GM23338 (cell line): Measurements from ENCODE around the gene AP3M1. TPM values are rescaled to one million over a fixed set of nuclear protein-coding genes. Genes with fewer than 3 reads are reported as not detected.

Source experiments
- ATAC-seq: fragments of 200-7000 bp; cut with Tn5 transposase; 3 replicates; pipeline ENCODE4 v1.9.1; 2020
- DNase-seq: peaks from one replicate; pipeline ENCODE4 v3.0.0-alpha.2; 2015; ENCODE audit warnings: low spot score
- H2AFZ ChIP-seq: fragments of 200-600 bp; sonication (generic); 2 replicates; pipeline ENCODE4 v1.8.0; 2016; ENCODE audit warnings: antibody characterized with exemption, mild to moderate bottlenecking, moderate library complexity
- H3F3A ChIP-seq: fragments of 200-600 bp; sonication (generic); replicated peaks from 2 replicates; pipeline ENCODE4 v1.8.0; 2017; ENCODE audit warnings: antibody characterized with exemption, mixed run types, low read depth
- H3K27ac ChIP-seq: fragments of 200-600 bp; sonication (generic); 2 replicates; pipeline ENCODE4 v1.6.1; 2016; ENCODE audit warnings: low read depth
- H3K27me3 ChIP-seq: fragments of 200-600 bp; sonication (generic); 2 replicates; pipeline ENCODE4 v1.8.0; 2016; ENCODE audit warnings: mild to moderate bottlenecking, mixed run types, moderate library complexity; ENCODE audit not compliant: insufficient read depth
- H3K36me3 ChIP-seq: fragments of 200-600 bp; sonication (generic); 2 replicates; pipeline ENCODE4 v1.8.0; 2016; ENCODE audit warnings: mild to moderate bottlenecking; ENCODE audit not compliant: insufficient read depth
- H3K4me1 ChIP-seq: fragments of 200-600 bp; sonication (generic); 2 replicates; pipeline ENCODE4 v1.8.0; 2016; ENCODE audit warnings: mild to moderate bottlenecking, moderate library complexity; ENCODE audit not compliant: insufficient read depth
- H3K4me2 ChIP-seq: fragments of 200-600 bp; sonication (generic); 2 replicates; pipeline ENCODE4 v1.7.1; 2017; ENCODE audit warnings: mixed run types
- H3K4me3 ChIP-seq: fragments of 200-600 bp; sonication (generic); 2 replicates; pipeline ENCODE4 v1.6.1; 2016; ENCODE audit warnings: mixed run types
- H3K79me2 ChIP-seq: fragments of 200-600 bp; sonication (generic); replicated peaks from 2 replicates; pipeline ENCODE4 v1.8.0; 2017; ENCODE audit warnings: mild to moderate bottlenecking; ENCODE audit not compliant: insufficient read depth
- H3K9me2 ChIP-seq: fragments of 200-600 bp; sonication (generic); 2 replicates; pipeline ENCODE4 v1.8.0; 2017; ENCODE audit not compliant: insufficient read depth
- H4K20me1 ChIP-seq: fragments of 200-600 bp; sonication (generic); replicated peaks from 2 replicates; pipeline ENCODE4 v1.8.0; 2017; ENCODE audit warnings: mild to moderate bottlenecking; ENCODE audit not compliant: insufficient read depth
- H3K27ac Mint-ChIP-seq: 2 replicates; pipeline ENCODE4 v1.8.0; 2020; ENCODE audit warnings: inconsistent platforms, mild to moderate bottlenecking, moderate library complexity, mixed read lengths
- H3K27me3 Mint-ChIP-seq: 3 replicates; pipeline ENCODE4 v1.8.0; 2022; ENCODE audit warnings: low read depth, mild to moderate bottlenecking, moderate library complexity, mixed read lengths, inconsistent platforms; ENCODE audit not compliant: insufficient read depth, poor library complexity
- H3K36me3 Mint-ChIP-seq: 3 replicates; pipeline ENCODE4 v1.8.0; 2021; ENCODE audit warnings: low read depth, mild to moderate bottlenecking, inconsistent platforms, moderate library complexity, mixed read lengths
- H3K4me1 Mint-ChIP-seq: 3 replicates; pipeline ENCODE4 v1.8.0; 2020; ENCODE audit warnings: mild to moderate bottlenecking, inconsistent platforms, mixed read lengths
- H3K4me3 Mint-ChIP-seq: 3 replicates; pipeline ENCODE4 v1.8.0; 2021; ENCODE audit warnings: moderate library complexity, mild to moderate bottlenecking, inconsistent platforms, mixed read lengths
- H3K9me3 Mint-ChIP-seq: 3 replicates; pipeline ENCODE4 v1.8.0; 2020; ENCODE audit warnings: moderate library complexity, mild to moderate bottlenecking, inconsistent platforms, mixed read lengths
- CTCF ChIP-seq, 2 experiments: fragments of 200-600 bp in 1 of 2; sonication (generic) in 1 of 2; conservative IDR thresholded peaks; 2 replicates each; pipeline versions ENCODE4 v1.5.1 to v1.6.1; 2016 to 2017; ENCODE audit warnings: antibody characterized with exemption in 2 of 2, low read depth in 2 of 2, mild to moderate bottlenecking in 2 of 2, moderate library complexity in 1 of 2
- EZH2 ChIP-seq: fragments of 200-600 bp; sonication (generic); IDR thresholded peaks from one replicate; pipeline ENCODE4 v1.8.0; 2017; ENCODE audit warnings: antibody characterized with exemption, mild to moderate bottlenecking, low read depth; ENCODE audit not compliant: unreplicated experiment
- EZH2phosphoT487 ChIP-seq: fragments of 200-600 bp; sonication (generic); IDR thresholded peaks from one replicate; pipeline ENCODE4 v1.8.1; 2018; ENCODE audit warnings: antibody characterized with exemption; ENCODE audit not compliant: unreplicated experiment
- JUNB ChIP-seq: IDR thresholded peaks from one replicate; pipeline ENCODE4 v1.6.1; 2016; ENCODE audit warnings: antibody characterized with exemption; ENCODE audit not compliant: unreplicated experiment
- NANOG ChIP-seq: IDR thresholded peaks from 2 replicates; pipeline ENCODE4 v1.6.1; 2016; ENCODE audit warnings: antibody characterized with exemption, borderline replicate concordance
- POLR2AphosphoS5 ChIP-seq: IDR thresholded peaks from 2 replicates; pipeline ENCODE4 v1.6.1; 2016; ENCODE audit warnings: antibody characterized with exemption, low read depth
- REST ChIP-seq: IDR thresholded peaks from one replicate; pipeline ENCODE4 v1.6.1; 2018; ENCODE audit warnings: antibody characterized with exemption; ENCODE audit not compliant: unreplicated experiment
- STAT1 ChIP-seq: IDR thresholded peaks from one replicate; pipeline ENCODE4 v1.6.1; 2016; ENCODE audit warnings: antibody characterized with exemption; ENCODE audit not compliant: unreplicated experiment
- ZNF114 ChIP-seq: fragments of 250-450 bp; sonication (Bioruptor Pico); IDR thresholded peaks from 2 replicates; pipeline ENCODE4 v1.5.0; 2020; ENCODE audit warnings: mild to moderate bottlenecking, moderate library complexity
- ZNF331 ChIP-seq: fragments of 250-450 bp; sonication (Bioruptor Pico); IDR thresholded peaks from 2 replicates; pipeline ENCODE4 v1.5.0; 2020; ENCODE audit warnings: low read depth, mild to moderate bottlenecking, moderate library complexity
- ZNF462 ChIP-seq: fragments of 250-450 bp; sonication (Bioruptor Pico); IDR thresholded peaks from 2 replicates; pipeline ENCODE4 v1.5.0; 2020; ENCODE audit warnings: mild to moderate bottlenecking, moderate library complexity
- polyA plus RNA-seq: library from polyadenylated mRNA; unstranded; fragments of >200 nt; fragmentation: Nextera tagmentation; extraction: Ambion mirVana; gene quantifications from 2 replicates; pipeline ENCODE4 v1.2.1, GENCODE V29; 2016
- total RNA-seq: library from RNA; depleted of rRNA; stranded (reverse); fragments of >200 nt; shearing (Covaris generic); gene quantifications from 2 replicates; pipeline ENCODE4 v1.2.3, GENCODE V29; 2014

AP3M1 gene
- total and polyA plus RNA-seq, 2 experiments from 2014 or later = 13.8 to 41.7 TPM

GRCh38 chr10:74088722-74089121 is 61.9 kb downstream of the AP3M1 start:
- no peak for TF ChIP-seq ZNF331 (CRISPR knock-in tag)
- TF ChIP-seq EZH2 = no peak
- no peak for TF ChIP-seq EZH2phosphoT487
- no peak for TF ChIP-seq REST
- no peak for TF ChIP-seq ZNF114
- TF ChIP-seq STAT1 = no peak
- TF ChIP-seq POLR2AphosphoS5 = no peak
- no peak for TF ChIP-seq CTCF (conservative IDR thresholded peaks at IDR 0.05; ENCODE audit: low read depth in 2 of 2)
- no peak for TF ChIP-seq JUNB
- no peak for TF ChIP-seq NANOG
- TF ChIP-seq ZNF462 (CRISPR knock-in tag) = no peak
- no peaks in the 10 kb centered on the region for H3K9me2 ChIP-seq
- H3F3A ChIP-seq = peaks cover 13% of the 10 kb centered on the region; the same call in 1 of the 2 replicates
- H3K27me3 ChIP-seq = no peaks in the 10 kb centered on the region
- DNase-seq = no peak
- no peak for ATAC-seq
- H4K20me1 ChIP-seq = peaks cover 6% of the 10 kb centered on the region; the same call in 1 of the 2 replicates
- H3K4me3 Mint-ChIP-seq = no peak overlapping the region
- H2AFZ ChIP-seq = no peak overlapping the region
- H3K79me2 ChIP-seq = 0 out of 2 replicates have a peak, but pooled peaks cover 9% of the 10 kb centered on the region
- H3K4me2 ChIP-seq = no peak overlapping the region
- H3K4me1 Mint-ChIP-seq = no peaks in the 10 kb centered on the region
- peaks cover 3% of the 10 kb centered on the region for H3K27me3 Mint-ChIP-seq
- no peaks in the 10 kb centered on the region for H3K4me1 ChIP-seq
- H3K27ac ChIP-seq = 0 out of 2 replicates have a peak overlapping the region, but pooled peaks have one; percentile 23
- H3K27ac Mint-ChIP-seq = peak overlapping the region; percentile 23; the same call in 1 of the 2 replicates
- peaks cover 87% of the 10 kb centered on the region for H3K36me3 Mint-ChIP-seq
- peaks cover 53% of the 10 kb centered on the region; the same call in 1 of the 2 replicates for H3K36me3 ChIP-seq
- H3K4me3 ChIP-seq = no peak overlapping the region
- H3K9me3 Mint-ChIP-seq = no peaks in the 10 kb centered on the region
